IMR-90 (cell line): ENCODE measurements around the gene SYNPO2. TPM values are rescaled to one million over a fixed set of nuclear protein-coding genes. Genes with fewer than 3 reads are reported as not detected.

Source experiments
- ATAC-seq: fragments of 200-7000 bp; cut with Tn5 transposase; 2 replicates; pipeline ENCODE4 v1.9.1; 2020; ENCODE audit warnings: low read depth, mild to moderate bottlenecking, moderate library complexity
- BruUV-seq: library from RNA; stranded (reverse); fragments of 400-500 nt; replicated peaks from 2 replicates; lab custom pipeline; 2021; lab: Mats Ljungman, UMichigan
- CTCF ChIA-PET: fragments of 300-600 bp; formaldehyde crosslinking; extraction: SDS; loops from one replicate; lab custom pipeline; 2021; ENCODE audit warnings: antibody characterized with exemption; lab: Yijun Ruan, JAX
- POLR2A ChIA-PET: fragments of 300-600 bp; sonication (Branson Sonifier 250); formaldehyde crosslinking; loops from one replicate; lab custom pipeline; 2022; ENCODE audit warnings: antibody characterized with exemption; ENCODE audit not compliant: unreplicated experiment; lab: Charles Lee
- DNase-seq: peaks from one replicate; pipeline ENCODE4 v3.0.0; 2013
- H2AFZ ChIP-seq: replicated peaks from 2 replicates; pipeline ENCODE3; 2013; ENCODE audit warnings: low read length, mild to moderate bottlenecking; ENCODE audit not compliant: poor library complexity
- H2AK5ac ChIP-seq: 2 replicates; pipeline ENCODE4 v1.6.1; 2013; ENCODE audit warnings: low read depth, low read length, inconsistent platforms
- H2AK9ac ChIP-seq: replicated peaks from 2 replicates; pipeline ENCODE3; 2013; ENCODE audit warnings: mild to moderate bottlenecking, low read depth, low read length, moderate library complexity; ENCODE audit not compliant: poor library complexity
- H2BK120ac ChIP-seq: 2 replicates; pipeline ENCODE4 v1.6.1; 2013; ENCODE audit warnings: low read depth, low read length, inconsistent platforms
- H2BK15ac ChIP-seq: 3 replicates; pipeline ENCODE4 v1.6.1; 2013; ENCODE audit warnings: low read depth, low read length, inconsistent platforms
- H2BK20ac ChIP-seq: 2 replicates; pipeline ENCODE4 v1.6.1; 2013; ENCODE audit warnings: low read depth, mild to moderate bottlenecking, inconsistent platforms, low read length, moderate library complexity
- H2BK5ac ChIP-seq: 2 replicates; pipeline ENCODE4 v1.6.1; 2013; ENCODE audit warnings: mild to moderate bottlenecking, low read depth, low read length, inconsistent platforms; ENCODE audit not compliant: poor library complexity, severe bottlenecking
- H3K14ac ChIP-seq: replicated peaks from 2 replicates; pipeline ENCODE4 v1.6.1; 2013; ENCODE audit warnings: low read depth, low read length, inconsistent platforms
- H3K18ac ChIP-seq: 2 replicates; pipeline ENCODE4 v1.6.1; 2013; ENCODE audit warnings: low read depth, low read length, control low read depth
- H3K23ac ChIP-seq: 2 replicates; pipeline ENCODE4 v1.6.1; 2013; ENCODE audit warnings: low read depth, low read length, inconsistent platforms
- H3K27ac ChIP-seq: 2 replicates; pipeline ENCODE4 v1.5.1; 2013; ENCODE audit warnings: mild to moderate bottlenecking, control low read depth, low read length; ENCODE audit not compliant: insufficient read depth
- H3K27me3 ChIP-seq: 2 replicates; pipeline ENCODE4 v1.6.1; 2013; ENCODE audit warnings: low read length; ENCODE audit not compliant: control insufficient read depth, insufficient read depth
- H3K36me3 ChIP-seq: 2 replicates; pipeline ENCODE4 v1.6.1; 2013; ENCODE audit warnings: low read length, mixed read lengths; ENCODE audit not compliant: control insufficient read depth, insufficient read depth
- H3K4ac ChIP-seq: 2 replicates; pipeline ENCODE4 v1.6.1; 2013; ENCODE audit warnings: low read depth, low read length, inconsistent platforms
- H3K4me1 ChIP-seq: 2 replicates; pipeline ENCODE4 v1.6.1; 2013; ENCODE audit warnings: low read length, mixed read lengths; ENCODE audit not compliant: control insufficient read depth, insufficient read depth
- H3K4me2 ChIP-seq: 2 replicates; pipeline ENCODE4 v1.6.1; 2013; ENCODE audit warnings: low read depth, mild to moderate bottlenecking, control low read depth, low read length, moderate library complexity
- H3K4me3 ChIP-seq: 2 replicates; pipeline ENCODE4 v1.5.1; 2013; ENCODE audit warnings: low read depth, mild to moderate bottlenecking, control low read depth, low read length, moderate library complexity; ENCODE audit not compliant: insufficient read depth
- H3K56ac ChIP-seq: 2 replicates; pipeline ENCODE4 v1.6.1; 2013; ENCODE audit warnings: low read length, inconsistent platforms; ENCODE audit not compliant: insufficient read depth; ENCODE audit errors: extremely low read depth
- H3K79me1 ChIP-seq, 2 experiments: 2 replicates each; pipeline ENCODE4 v1.6.1; 2013; ENCODE audit warnings: low read length in 2 of 2, inconsistent platforms in 1 of 2, low read depth in 1 of 2
- H3K9ac ChIP-seq: 2 replicates; pipeline ENCODE4 v1.6.1; 2013; ENCODE audit warnings: low read depth, low read length, control low read depth
- H3K9me1 ChIP-seq: 2 replicates; pipeline ENCODE4 v1.6.1; 2013; ENCODE audit warnings: low read length, inconsistent platforms; ENCODE audit not compliant: insufficient read depth
- H3K9me3 ChIP-seq: 2 replicates; pipeline ENCODE4 v1.6.1; 2013; ENCODE audit warnings: low read length; ENCODE audit not compliant: control insufficient read depth, insufficient read depth
- H4K20me1 ChIP-seq: 2 replicates; pipeline ENCODE4 v1.6.1; 2013; ENCODE audit warnings: low read length, inconsistent platforms; ENCODE audit not compliant: insufficient read depth
- H4K5ac ChIP-seq: 2 replicates; pipeline ENCODE4 v1.6.1; 2013; ENCODE audit warnings: mild to moderate bottlenecking, low read depth, low read length, control low read depth
- H4K8ac ChIP-seq, 2 experiments: 2 replicates each; pipeline ENCODE4 v1.6.1; 2013; ENCODE audit warnings: low read depth in 2 of 2, low read length in 2 of 2, control low read depth in 1 of 2, inconsistent platforms in 1 of 2
- H4K91ac ChIP-seq: 2 replicates; pipeline ENCODE4 v1.6.1; 2013; ENCODE audit warnings: low read depth, low read length, inconsistent platforms; ENCODE audit not compliant: insufficient read depth
- FOS ChIP-seq: fragments of 150-350 bp; IDR thresholded peaks from 2 replicates; pipeline ENCODE4 v1.6.1; 2016; ENCODE audit warnings: low read depth, low read length
- RFX5 ChIP-seq: IDR thresholded peaks from 2 replicates; pipeline ENCODE4 v1.8.0; 2012; ENCODE audit warnings: low read depth, mild to moderate bottlenecking, low read length, moderate library complexity
- WGBS, 2 experiments: methylation state at CpG; one replicate each; pipeline versions ENCODE4 v1.1.5 to v1.1.7; 2013; ENCODE audit warnings: missing lambda C conversion rate in 2 of 2; ENCODE audit not compliant: insufficient read length in 1 of 2; ENCODE audit errors: extremely low coverage in 2 of 2; 5-methylcytosine and 5-hydroxymethylcytosine counted together
- dilution Hi-C: fragments of 300-500 bp; cut with HindIII; formaldehyde crosslinking; loops from one replicate; pipeline ENCODE4 v1.14.3; 2018; ENCODE audit warnings: low sequenced_read_pairs; ENCODE audit not compliant: unreplicated experiment
- in situ Hi-C: fragments of 300-500 bp; cut with MboI; formaldehyde crosslinking; loops from 3 replicates; pipeline ENCODE4 v1.14.3; 2019; ENCODE audit warnings: low sequenced_read_pairs, inconsistent platforms, mixed read lengths
- intact Hi-C: fragments of 100-400 bp; cut with micrococcal nuclease; formaldehyde crosslinking; loops from 2 replicates; pipeline ENCODE4 v1.10.0; 2022
- polyA plus RNA-seq, 3 experiments: library from polyadenylated mRNA; depleted of rRNA; stranded (reverse); fragments of >200 nt; gene quantifications; 2 replicates each; pipeline ENCODE4 v1.2.3, GENCODE V29; 2012; ENCODE audit warnings: low replicate concordance in 1 of 3
- total RNA-seq: library from RNA; depleted of rRNA; stranded (reverse); fragments of >200 nt; gene quantifications from 2 replicates; pipeline ENCODE4 v1.2.3, GENCODE V29; 2012

Gene SYNPO2
- total and polyA plus RNA-seq, 2 of the 4 experiments (the other 2 are of a cell fraction): 0.99 to 1.8 TPM

DNA sequence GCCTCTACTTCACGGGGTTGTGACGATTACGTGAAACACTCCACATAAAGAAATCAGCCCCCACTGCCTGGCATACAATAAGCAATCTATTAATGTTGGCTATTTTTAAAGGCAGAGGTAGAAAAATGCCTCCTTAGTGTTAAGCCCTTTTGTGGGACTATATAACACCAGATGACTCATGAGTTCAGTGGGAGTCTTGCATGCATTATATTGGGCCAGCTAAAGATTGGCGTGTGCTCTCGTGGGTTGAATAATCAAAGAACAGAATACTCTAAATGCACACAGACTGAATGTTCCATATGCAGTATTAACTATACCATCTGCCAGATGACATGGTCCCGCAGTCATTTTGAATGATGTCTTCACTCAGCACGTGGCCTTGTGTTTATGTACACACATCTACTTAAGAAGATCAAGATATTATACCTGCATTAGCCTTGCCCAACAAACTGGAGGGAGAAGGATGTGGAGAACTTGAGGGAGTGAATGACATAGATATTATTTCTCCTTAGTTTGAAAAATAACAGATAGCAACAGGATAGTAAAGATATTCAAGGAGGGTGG is 162.0 kb downstream of the SYNPO2 start:
- no peak overlapping the region for H2AFZ ChIP-seq
- peak overlapping the region; percentile 21; the same call in 1 of the 2 replicates for H3K23ac ChIP-seq
- no peaks in the 10 kb centered on the region for H3K36me3 ChIP-seq
- BruUV-seq: no TSS peak
- no CpG with 5 or more reads among the region's 7 CpGs for WGBS, 2 experiments
- ChIA-PET CTCF (no interaction called here), POLR2A (no interaction called here)
- H4K5ac ChIP-seq: peak overlapping the region; percentile 43; the same call in 1 of the 2 replicates
- H3K27ac ChIP-seq: no peak overlapping the region
- peak overlapping the region; percentile 71 for H3K4ac ChIP-seq
- H3K79me1 ChIP-seq: 0 out of 4 replicates have a peak, but pooled peaks cover 0 to 3% of the 10 kb centered on the region in 2 experiments
- no peak overlapping the region for H3K9ac ChIP-seq
- H2BK120ac ChIP-seq: peak overlapping the region; percentile 58
- peak overlapping the region; percentile 27; the same call in 1 of the 2 replicates for H2AK5ac ChIP-seq
- peaks cover 18% of the 10 kb centered on the region for H3K4me1 ChIP-seq
- peaks cover 11% of the 10 kb centered on the region for H3K9me1 ChIP-seq
- H3K56ac ChIP-seq: no peak overlapping the region
- no peaks in the 10 kb centered on the region for H3K9me3 ChIP-seq
- H3K14ac ChIP-seq: peak overlapping the region; percentile 62; the same call in 1 of the 2 replicates
- H2AK9ac ChIP-seq: no peak overlapping the region
- H4K20me1 ChIP-seq: no peaks in the 10 kb centered on the region
- peak overlapping the region; percentile 80; the same call in 1 of the 2 replicates for H3K18ac ChIP-seq
- dilution Hi-C loops (no loop called here), in situ Hi-C loops (no loop called here), intact Hi-C loops (no loop called here)
- H3K4me3 ChIP-seq: no peak overlapping the region
- peak overlapping the region; percentile 32; the same call in 1 of the 2 replicates for H4K91ac ChIP-seq
- H2BK20ac ChIP-seq: peak overlapping the region; percentile 71
- H2BK15ac ChIP-seq: peak overlapping the region; percentile 57; the same call in 1 of the 3 replicates
- no peaks in the 10 kb centered on the region for H3K27me3 ChIP-seq
- H3K4me2 ChIP-seq: no peak overlapping the region
- ATAC-seq (no peak), DNase-seq (peak; percentile 55)
- peak overlapping the region in 1 of 2 experiments; percentile 17; a peak in 2 of 4 replicates for H4K8ac ChIP-seq
- TF ChIP-seq FOS (0 out of 2 replicates have a peak, but pooled peaks have one; percentile 11), RFX5 (no peak)
- H2BK5ac ChIP-seq: peak overlapping the region; percentile 31
